HG03575 (cell line): ENCODE measurements around the gene SORCS1.

ENCODE experiments used
- ATAC-seq: cut with Tn5 transposase; IDR thresholded peaks from one replicate; pipeline ENCODE4 v1.9.1; 2021; ENCODE audit not compliant: unreplicated experiment, insufficient number of reproducible peaks, low FRiP score; ENCODE audit errors: extremely low read depth

Gene SORCS1

GRCh38 chr10:107126512-107127065 is 37.9 kb downstream of the SORCS1 start:
- ATAC-seq: no peak

GRCh38 chr10:107122703-107123102 is 41.8 kb downstream of the SORCS1 start:
- no peak for ATAC-seq

GRCh38 chr10:107118866-107119265 is 45.6 kb downstream of the SORCS1 start:
- no peak for ATAC-seq

- no peak for ATAC-seq
These were observed 60.4 kb downstream of the SORCS1 start for GRCh38 chr10:107104026-107104652.

- no peak for ATAC-seq
These were observed 61.1 kb downstream of the SORCS1 start for GRCh38 chr10:107103174-107104025.

GRCh38 chr10:107098326-107098725 is 66.2 kb downstream of the SORCS1 start:
- no peak for ATAC-seq

GRCh38 chr10:107094824-107095522 is 69.5 kb downstream of the SORCS1 start:
- no peak for ATAC-seq

GRCh38 chr10:107092321-107092720 is 72.2 kb downstream of the SORCS1 start:
- ATAC-seq: no peak

GRCh38 chr10:107091126-107091525 is 73.4 kb downstream of the SORCS1 start:
- ATAC-seq: no peak

- no peak for ATAC-seq
These were observed 78.6 kb downstream of the SORCS1 start for GRCh38 chr10:107085665-107086525.

GRCh38 chr10:107083388-107084009 is 81.0 kb downstream of the SORCS1 start:
- ATAC-seq: no peak

- no peak for ATAC-seq
These were observed 82.9 kb downstream of the SORCS1 start for GRCh38 chr10:107081644-107082043.

GRCh38 chr10:107075117-107075516 is 89.4 kb downstream of the SORCS1 start:
- ATAC-seq: no peak

- no peak for ATAC-seq
These were observed 91.7 kb downstream of the SORCS1 start for GRCh38 chr10:107072786-107073185.

GRCh38 chr10:107072028-107072427 is 92.5 kb downstream of the SORCS1 start:
- no peak for ATAC-seq

GRCh38 chr10:107071301-107071700 is 93.2 kb downstream of the SORCS1 start:
- ATAC-seq: no peak

GRCh38 chr10:107067843-107068242 is 96.7 kb downstream of the SORCS1 start:
- no peak for ATAC-seq

- ATAC-seq: no peak
These were observed 100.4 kb downstream of the SORCS1 start for GRCh38 chr10:107064075-107064474.
